Activated naive CD8-positive, alpha-beta T cell (primary cell): Measurements from ENCODE around the gene SEZ6.

Experiments
- H3K27ac Mint-ChIP-seq: one replicate; pipeline ENCODE4 v1.8.0; 2021; ENCODE audit warnings: mixed read lengths
- H3K27me3 Mint-ChIP-seq: one replicate; pipeline ENCODE4 v1.8.0; 2021; ENCODE audit warnings: mixed read lengths
- H3K36me3 Mint-ChIP-seq: one replicate; pipeline ENCODE4 v1.8.0; 2021; ENCODE audit warnings: mixed read lengths
- H3K4me1 Mint-ChIP-seq: one replicate; pipeline ENCODE4 v1.8.0; 2021; ENCODE audit warnings: low read depth, mixed read lengths
- H3K4me3 Mint-ChIP-seq: one replicate; pipeline ENCODE4 v1.8.0; 2021; ENCODE audit warnings: mild to moderate bottlenecking, mixed read lengths
- H3K9me3 Mint-ChIP-seq: one replicate; pipeline ENCODE4 v1.8.0; 2021; ENCODE audit warnings: low read depth, mixed read lengths

SEZ6 gene

DNA sequence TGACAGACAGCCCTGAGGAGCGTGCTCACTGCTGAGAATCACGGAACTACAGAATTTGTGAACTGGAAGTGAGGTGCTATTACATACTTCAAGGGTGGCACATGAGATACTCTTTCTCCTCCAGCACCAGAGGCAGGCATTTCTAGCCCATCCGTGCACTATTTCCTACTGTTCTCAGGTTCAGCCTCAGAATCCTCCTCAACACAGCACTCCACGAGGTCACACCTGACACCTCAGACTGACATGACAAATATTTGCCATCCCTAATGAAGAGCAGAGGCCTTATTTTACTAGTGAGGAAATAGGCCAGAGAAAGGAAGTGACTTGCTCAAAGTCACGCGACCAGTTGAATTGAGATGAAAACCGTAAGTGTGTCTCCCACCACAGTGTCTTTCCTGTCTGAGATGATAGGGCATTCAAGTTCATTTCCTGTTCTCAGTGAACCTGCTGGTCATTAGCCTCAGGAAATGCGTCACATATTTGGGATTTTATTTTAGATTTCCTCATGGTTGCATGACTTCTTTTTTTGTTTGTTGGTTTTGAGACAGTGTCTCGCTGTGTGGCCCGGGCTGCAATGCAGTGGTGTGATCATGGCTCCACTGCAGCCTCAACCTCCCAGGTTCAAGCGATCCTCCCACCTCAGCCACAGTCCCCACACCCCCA lies 23.6 kb downstream of the SEZ6 start:
- peak overlapping the region; percentile 54 for H3K4me3 Mint-ChIP-seq

DNA sequence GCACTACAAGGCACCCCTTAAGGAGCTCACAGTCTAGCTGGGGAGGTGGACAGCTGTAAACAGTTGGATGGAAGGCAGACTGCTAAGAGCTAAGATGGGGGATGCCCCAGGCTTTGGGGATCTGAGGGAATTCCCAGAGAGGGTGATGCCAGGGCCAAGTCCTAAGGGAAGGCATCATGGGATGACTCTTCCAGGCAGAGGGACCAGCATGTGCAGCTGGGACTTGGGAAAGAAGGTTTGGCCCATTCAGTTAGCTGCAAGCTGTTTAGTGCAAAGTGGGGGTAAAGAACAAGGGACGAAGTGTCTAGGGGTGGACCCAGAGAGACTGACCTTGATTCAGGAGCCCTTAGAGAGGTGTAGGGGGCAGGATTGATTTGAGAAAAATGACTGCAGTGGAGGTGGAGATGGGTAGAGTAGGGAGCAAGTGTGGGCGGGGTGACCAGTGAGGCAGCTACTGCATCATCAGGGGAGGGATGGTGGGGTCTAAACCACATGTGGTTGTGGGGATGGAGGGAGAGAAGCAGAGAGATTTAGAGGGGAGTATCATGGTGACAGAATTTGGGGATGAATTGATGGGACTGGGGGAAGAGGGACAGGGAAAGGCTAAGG lies 27.4 kb downstream of the SEZ6 start:
- Mint-ChIP-seq H3K4me3 (no peak overlapping the region), H3K27me3 (no peaks in the 10 kb centered on the region), H3K4me1 (peaks cover 17% of the 10 kb centered on the region), H3K27ac (no peak overlapping the region), H3K9me3 (no peaks in the 10 kb centered on the region), H3K36me3 (peaks cover 3% of the 10 kb centered on the region)

More for the DNA sequence above, 23.6 kb downstream of the SEZ6 start:
- H3K36me3 Mint-ChIP-seq: peaks cover 3% of the 10 kb centered on the region
- no peaks in the 10 kb centered on the region for H3K9me3 Mint-ChIP-seq
- peaks cover 20% of the 10 kb centered on the region for H3K4me1 Mint-ChIP-seq
- H3K27ac Mint-ChIP-seq: peak overlapping the region; percentile 97
- no peaks in the 10 kb centered on the region for H3K27me3 Mint-ChIP-seq

DNA sequence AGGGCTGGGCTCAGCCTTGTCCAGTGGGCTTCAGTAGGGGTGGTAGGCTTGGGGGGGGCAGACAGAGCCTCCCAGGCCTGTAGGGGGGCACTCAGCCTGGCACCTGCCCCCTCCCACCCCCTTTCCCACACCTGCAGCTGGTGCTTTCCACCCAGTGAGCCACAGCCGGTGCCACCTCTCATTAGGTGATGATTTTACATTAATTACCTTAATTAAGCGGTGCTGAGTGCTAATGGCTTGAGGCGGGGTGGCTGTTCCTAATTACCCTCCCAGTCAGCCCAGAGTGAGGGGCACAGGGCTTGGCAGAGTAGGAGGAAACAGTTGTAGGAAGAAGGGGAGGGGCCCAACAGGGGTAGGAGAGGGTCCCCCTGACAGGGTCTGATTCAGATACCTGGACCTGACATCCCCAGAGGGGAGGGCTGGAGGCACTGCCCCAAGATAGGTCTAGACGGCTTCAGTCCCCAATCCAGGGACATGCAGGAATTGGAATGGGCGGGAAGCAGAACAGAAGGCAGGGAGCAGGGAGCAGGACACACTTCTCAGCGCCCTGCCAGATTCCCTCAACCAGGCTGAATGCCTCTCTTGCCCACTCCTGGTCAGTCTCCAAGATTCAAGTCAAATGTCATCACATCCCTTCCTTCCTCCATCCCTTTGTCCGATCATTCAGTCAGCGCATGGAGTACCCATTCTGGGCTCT lies 28.0 kb downstream of the SEZ6 start:
- no peak overlapping the region for H3K27ac Mint-ChIP-seq
- H3K27me3 Mint-ChIP-seq: no peaks in the 10 kb centered on the region
- H3K4me1 Mint-ChIP-seq: peaks cover 10% of the 10 kb centered on the region
- H3K36me3 Mint-ChIP-seq: peaks cover 3% of the 10 kb centered on the region
- no peaks in the 10 kb centered on the region for H3K9me3 Mint-ChIP-seq
- H3K4me3 Mint-ChIP-seq: no peak overlapping the region

DNA sequence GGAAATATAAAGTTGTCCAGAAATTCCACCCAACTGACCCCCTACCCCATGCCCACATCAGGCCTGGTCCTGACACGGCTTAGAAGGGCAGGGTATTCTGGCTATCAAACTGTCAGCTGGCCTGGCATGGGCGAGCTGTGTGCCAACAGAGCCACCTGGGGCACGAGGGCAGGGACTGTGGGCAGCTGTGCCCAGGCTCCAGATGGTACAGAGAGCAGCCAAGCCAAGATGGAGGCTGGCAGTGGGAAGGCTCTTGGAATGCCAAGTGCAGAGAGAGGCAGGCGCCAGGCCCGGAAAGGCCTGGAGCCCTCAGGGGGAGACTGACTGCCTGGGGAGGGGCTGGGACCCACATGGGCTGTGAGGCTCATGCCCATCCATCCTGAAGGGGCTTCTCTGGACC lies 30.2 kb downstream of the SEZ6 start:
- no peaks in the 10 kb centered on the region for H3K9me3 Mint-ChIP-seq
- no peaks in the 10 kb centered on the region for H3K36me3 Mint-ChIP-seq
- no peaks in the 10 kb centered on the region for H3K4me1 Mint-ChIP-seq
- no peaks in the 10 kb centered on the region for H3K27me3 Mint-ChIP-seq
- no peak overlapping the region for H3K4me3 Mint-ChIP-seq
- H3K27ac Mint-ChIP-seq: no peak overlapping the region

DNA sequence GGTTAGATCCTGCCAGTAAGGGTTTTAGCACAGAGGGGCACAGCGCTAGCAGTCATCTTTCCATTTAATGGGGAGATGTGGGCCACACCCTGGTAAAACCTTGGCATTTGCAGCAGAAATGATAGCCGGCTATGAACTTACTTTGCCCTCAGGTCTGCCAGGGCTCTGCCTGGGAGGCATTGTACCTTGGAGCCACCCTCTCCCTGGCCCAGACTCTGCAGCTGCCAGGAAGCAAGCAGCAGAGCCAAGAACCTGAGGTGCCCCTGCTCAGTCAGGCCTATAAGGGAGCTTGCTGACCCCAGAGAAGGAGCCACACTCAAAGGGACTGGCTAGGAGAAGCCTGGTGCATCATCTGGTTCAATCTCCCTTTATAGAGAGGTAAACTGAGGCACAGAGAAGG lies 30.8 kb downstream of the SEZ6 start:
- Mint-ChIP-seq H3K4me3 (no peak overlapping the region), H3K27me3 (no peaks in the 10 kb centered on the region), H3K4me1 (no peaks in the 10 kb centered on the region), H3K9me3 (no peaks in the 10 kb centered on the region), H3K36me3 (no peaks in the 10 kb centered on the region), H3K27ac (no peak overlapping the region)

DNA sequence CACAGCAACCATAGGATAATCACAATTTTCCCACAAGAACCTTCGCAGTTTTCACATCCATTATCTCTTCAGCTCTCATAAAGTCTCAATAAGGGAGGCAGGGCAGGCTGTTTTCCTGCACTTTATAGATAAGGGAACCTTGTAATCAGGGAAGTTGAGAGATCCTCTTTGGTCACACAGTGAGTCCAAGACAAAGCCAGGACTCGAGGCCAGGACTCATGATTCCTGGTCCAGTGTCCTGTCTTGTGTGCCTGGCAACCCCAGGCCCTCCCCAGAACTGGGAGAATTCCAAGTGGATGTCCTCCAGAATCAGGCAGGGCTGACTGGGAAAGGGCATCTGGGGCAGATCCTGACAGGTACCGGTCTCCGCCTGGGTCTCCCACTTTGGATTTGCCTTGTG lies 31.4 kb downstream of the SEZ6 start:
- no peaks in the 10 kb centered on the region for H3K27me3 Mint-ChIP-seq
- no peak overlapping the region for H3K27ac Mint-ChIP-seq
- H3K36me3 Mint-ChIP-seq: no peaks in the 10 kb centered on the region
- no peak overlapping the region for H3K4me3 Mint-ChIP-seq
- no peaks in the 10 kb centered on the region for H3K4me1 Mint-ChIP-seq
- no peaks in the 10 kb centered on the region for H3K9me3 Mint-ChIP-seq

DNA sequence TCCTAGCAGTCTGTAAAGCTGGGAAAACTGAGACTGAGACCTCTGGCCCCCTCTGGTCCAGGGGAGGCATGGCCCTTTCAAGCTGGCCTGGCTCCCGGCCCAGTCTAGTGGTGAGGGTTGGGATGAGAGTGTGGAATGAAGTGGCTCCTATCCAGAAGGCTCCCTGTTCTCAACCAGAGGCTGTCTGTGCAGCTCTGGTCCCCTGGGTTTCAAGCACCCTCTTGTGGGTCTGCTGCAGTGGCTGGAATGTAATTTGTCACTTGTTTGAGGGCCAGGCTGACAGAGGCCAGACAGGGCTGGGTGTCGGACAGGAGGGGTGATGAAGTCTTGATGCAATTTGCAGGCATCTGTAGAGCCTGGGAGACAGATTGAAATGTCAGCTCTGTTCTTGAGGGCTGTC lies 32.4 kb downstream of the SEZ6 start:
- Mint-ChIP-seq H3K36me3 (no peaks in the 10 kb centered on the region), H3K9me3 (no peaks in the 10 kb centered on the region), H3K4me1 (no peaks in the 10 kb centered on the region), H3K4me3 (no peak overlapping the region), H3K27ac (no peak overlapping the region), H3K27me3 (no peaks in the 10 kb centered on the region)

DNA sequence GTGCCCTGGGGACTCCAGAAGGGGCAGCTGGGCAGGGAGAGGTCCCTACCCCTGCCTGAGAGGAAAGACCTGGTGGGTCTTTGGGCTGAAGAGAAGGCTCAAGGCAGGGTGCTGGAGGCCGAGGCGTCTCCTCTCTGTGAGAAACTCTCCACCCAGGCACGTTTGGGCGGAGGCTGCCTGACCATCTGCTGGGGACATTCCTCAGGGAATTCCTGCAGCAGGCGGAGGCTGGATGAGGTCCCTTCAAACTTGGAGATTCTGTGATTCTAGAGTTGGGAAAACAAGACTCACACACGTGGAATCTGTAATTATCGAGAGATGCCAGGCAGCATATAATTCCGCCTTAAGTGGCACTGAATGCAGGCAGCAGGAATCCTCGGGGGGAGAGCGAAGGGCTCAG lies 33.4 kb downstream of the SEZ6 start:
- Mint-ChIP-seq H3K4me1 (no peaks in the 10 kb centered on the region), H3K27me3 (no peaks in the 10 kb centered on the region), H3K9me3 (no peaks in the 10 kb centered on the region), H3K4me3 (no peak overlapping the region), H3K36me3 (no peaks in the 10 kb centered on the region), H3K27ac (no peak overlapping the region)

DNA sequence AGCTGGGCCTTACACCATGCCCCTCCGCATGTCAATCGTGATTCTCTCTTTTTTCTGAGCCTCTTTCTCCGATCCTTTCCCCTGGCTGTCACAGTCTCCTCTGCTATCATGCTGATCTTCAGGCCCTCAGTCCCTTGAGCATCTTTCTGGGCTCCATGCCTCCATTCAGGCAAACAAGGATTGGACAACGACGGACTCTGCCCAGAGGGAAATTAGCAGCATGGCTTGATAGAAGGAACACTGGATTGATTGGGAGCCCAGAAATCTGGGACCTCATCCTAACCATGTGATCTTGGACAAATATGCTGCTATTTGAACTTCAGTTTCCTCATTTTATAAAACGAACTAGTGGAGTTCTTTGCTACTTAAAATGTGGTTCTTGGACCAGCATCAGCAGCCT lies 35.0 kb downstream of the SEZ6 start:
- Mint-ChIP-seq H3K36me3 (no peaks in the 10 kb centered on the region), H3K4me3 (no peak overlapping the region), H3K27me3 (no peaks in the 10 kb centered on the region), H3K9me3 (no peaks in the 10 kb centered on the region), H3K27ac (no peak overlapping the region), H3K4me1 (no peaks in the 10 kb centered on the region)

DNA sequence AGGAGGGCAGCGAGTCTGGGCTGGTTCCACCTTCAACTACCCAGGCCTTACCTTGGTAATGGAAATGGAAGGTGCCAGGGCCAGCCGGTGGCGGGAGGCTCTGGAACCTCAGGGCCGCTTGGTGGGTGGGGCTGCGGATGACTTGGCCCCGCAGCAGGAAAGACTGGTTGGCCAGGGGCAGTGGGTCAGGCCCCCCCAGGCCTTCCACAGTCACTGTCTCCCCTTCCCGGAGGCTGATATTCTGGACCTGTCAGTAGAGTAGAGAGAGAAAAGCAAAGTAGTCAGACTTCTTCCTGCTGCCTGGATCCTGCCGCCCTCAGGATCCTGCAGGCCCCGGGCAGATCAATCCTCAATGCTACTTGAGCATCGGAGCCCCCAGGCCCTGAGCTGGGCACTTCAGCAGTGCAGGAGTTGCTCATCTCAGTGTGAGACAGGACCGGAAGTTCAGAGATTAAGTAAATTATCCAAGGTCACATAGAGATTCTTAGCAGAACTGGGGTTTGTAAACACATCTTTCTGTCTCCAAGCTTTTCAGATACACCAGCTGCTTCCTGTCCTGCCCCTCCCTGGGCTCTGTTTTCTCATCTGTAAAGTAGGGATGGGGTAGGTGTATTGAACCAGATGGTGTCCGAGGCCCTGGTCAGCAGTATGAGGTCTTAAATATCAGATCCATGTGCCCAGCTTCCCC lies 36.0 kb downstream of the SEZ6 start:
- Mint-ChIP-seq H3K36me3 (no peaks in the 10 kb centered on the region), H3K4me3 (no peak overlapping the region), H3K27ac (no peak overlapping the region), H3K27me3 (no peaks in the 10 kb centered on the region), H3K4me1 (no peaks in the 10 kb centered on the region), H3K9me3 (no peaks in the 10 kb centered on the region)

DNA sequence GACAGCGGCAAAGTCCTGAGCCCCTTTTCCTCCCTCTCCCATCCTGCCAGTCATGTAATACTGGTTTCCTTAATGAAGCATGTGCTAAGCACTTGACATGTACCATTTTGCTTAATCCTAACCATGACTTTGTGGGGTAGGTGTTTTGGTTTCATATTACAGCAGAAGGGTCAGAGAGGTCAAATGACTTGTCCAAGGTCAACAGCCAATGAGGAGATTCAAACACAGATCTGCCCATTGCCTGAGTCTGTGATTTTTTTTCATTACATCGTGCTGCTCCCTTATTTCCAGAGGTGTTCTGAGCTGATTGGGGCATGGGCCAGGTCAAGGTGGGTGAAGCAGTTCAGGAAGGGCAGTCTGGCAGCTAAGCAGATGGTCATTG lies 36.9 kb downstream of the SEZ6 start:
- Mint-ChIP-seq H3K36me3 (no peaks in the 10 kb centered on the region), H3K27me3 (no peaks in the 10 kb centered on the region), H3K9me3 (no peaks in the 10 kb centered on the region), H3K4me1 (no peaks in the 10 kb centered on the region), H3K27ac (no peak overlapping the region), H3K4me3 (no peak overlapping the region)

DNA sequence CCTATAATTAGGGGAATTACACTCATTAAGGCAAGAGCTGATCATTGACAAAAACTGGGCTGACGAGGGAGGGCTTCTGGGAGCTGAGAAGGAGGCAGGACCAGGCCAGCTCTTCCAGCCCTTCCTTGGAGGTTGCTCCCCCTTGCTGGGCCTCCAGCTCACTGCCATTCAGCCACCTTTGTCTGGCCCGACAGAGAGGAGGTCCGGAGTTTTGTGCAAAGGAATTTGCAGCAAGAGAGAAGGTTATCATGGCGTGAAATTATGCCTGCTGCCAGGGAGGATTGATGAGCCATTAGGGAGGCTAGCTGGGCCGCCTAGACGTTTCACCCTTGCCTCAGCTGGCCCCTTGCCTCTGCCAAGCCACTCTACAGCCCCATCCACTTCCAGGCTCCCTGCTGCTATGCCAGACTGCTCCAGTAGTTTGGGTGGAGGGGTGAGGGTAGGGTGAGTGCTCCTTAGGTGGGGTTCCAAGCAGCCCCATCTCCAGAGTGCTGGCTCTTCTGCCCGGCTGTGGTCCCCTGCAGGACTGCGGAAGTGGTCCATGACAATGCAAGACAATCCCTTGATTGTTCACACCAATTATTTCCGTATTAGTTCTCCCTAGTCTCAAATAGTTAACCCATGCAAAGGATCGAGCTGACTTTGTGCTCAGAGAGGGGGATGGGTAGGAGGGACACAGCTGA lies 37.5 kb downstream of the SEZ6 start:
- Mint-ChIP-seq H3K4me1 (no peaks in the 10 kb centered on the region), H3K4me3 (no peak overlapping the region), H3K9me3 (no peaks in the 10 kb centered on the region), H3K27me3 (peaks cover under 1% of the 10 kb centered on the region), H3K36me3 (no peaks in the 10 kb centered on the region), H3K27ac (no peak overlapping the region)

DNA sequence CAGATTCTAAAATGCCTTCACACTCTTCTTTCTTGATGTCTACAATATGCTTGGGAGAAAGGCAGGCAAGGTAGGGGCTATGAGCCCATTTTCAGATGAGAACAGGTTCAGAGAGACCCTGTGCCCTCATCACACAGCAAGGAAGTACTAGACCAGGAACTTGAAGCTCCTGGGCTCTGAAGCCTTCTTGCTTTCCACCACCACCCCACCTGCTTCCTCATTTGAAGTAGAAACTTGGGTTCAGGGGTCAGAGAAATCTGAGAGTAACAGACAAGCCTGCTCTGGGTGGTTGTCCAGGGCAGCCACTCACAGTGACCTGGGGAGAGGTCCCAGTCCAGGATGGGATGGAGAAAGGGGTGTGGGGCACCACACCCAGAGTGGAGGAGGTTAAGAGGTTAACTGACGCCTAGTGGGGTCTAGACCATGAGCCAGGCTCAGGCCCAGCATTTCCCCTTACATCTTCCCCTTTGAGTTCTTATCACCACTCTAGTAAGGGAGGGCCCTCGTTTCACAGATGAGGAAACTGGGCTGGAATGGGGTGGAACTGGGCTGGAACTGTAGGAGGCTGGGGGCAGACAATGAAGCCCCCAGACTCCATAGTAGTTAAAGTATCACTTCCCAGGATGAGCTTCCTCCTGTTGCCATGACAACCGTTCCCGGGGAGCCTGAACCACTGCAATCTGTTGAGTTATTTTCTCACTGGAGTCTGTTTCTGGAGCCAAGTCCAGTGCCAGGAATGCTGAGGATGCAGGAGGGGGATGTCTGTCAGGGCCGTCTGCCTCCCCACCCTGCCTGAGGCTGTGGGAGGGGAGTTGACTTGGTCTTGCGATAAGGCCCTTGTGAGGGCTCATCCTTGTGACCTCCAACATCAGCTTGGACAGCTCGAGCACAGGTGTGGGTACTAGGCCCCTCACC lies 38.4 kb downstream of the SEZ6 start:
- Mint-ChIP-seq H3K27ac (no peak overlapping the region), H3K4me3 (no peak overlapping the region), H3K9me3 (no peaks in the 10 kb centered on the region), H3K36me3 (no peaks in the 10 kb centered on the region), H3K27me3 (peaks cover 4% of the 10 kb centered on the region), H3K4me1 (no peaks in the 10 kb centered on the region)

DNA sequence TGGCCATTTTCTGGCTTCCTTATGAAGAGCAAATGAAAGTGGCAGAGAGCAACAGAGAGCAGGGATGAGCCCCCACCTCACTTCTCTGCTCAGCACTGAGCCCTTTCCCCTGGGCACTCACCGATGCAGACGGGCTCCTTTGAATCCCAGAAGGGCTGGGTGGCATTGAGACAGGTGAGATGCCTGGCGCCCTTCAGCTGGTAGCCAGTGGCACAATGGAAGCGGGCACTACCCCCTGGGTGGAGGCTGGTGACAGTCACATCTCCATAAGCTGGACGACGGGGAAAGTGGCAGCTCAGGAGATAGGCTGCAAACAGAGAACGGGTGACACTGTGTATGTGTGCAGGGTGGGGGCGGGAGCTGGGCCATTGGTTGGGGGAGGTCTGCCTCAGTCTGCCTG lies 42.0 kb downstream of the SEZ6 start:
- Mint-ChIP-seq H3K4me3 (no peak overlapping the region), H3K27ac (no peak overlapping the region), H3K36me3 (no peaks in the 10 kb centered on the region), H3K4me1 (no peaks in the 10 kb centered on the region), H3K27me3 (peaks cover 7% of the 10 kb centered on the region), H3K9me3 (no peaks in the 10 kb centered on the region)
